Inflammatory macrophage treated with lipopolysaccharide for 4 hours (primary cell): ENCODE measurements around the gene FAAH.
"Not testable (repeated sequence)": the region's sequence is repeated elsewhere in the genome, so short reads cannot be mapped to it uniquely, and the experiment has no call there.

Experiments
- DNase-seq: peaks from one replicate; pipeline ENCODE4 v3.0.0-alpha.2; 2020

Gene FAAH

GRCh38 chr1:46394108-46394871 lies at the start of gene FAAH:
FAAH (plus strand) TSS chr1:46394317; CDS start chr1:46394349, 32 bp downstream.
- DNase-seq = peak; percentile 16

- no peak for DNase-seq
These were observed 49.6 kb upstream of the FAAH start for GRCh38 chr1:46344481-46344880.

- no peak for DNase-seq
These were observed 48.8 kb upstream of the FAAH start for GRCh38 chr1:46345281-46345680.

DNA sequence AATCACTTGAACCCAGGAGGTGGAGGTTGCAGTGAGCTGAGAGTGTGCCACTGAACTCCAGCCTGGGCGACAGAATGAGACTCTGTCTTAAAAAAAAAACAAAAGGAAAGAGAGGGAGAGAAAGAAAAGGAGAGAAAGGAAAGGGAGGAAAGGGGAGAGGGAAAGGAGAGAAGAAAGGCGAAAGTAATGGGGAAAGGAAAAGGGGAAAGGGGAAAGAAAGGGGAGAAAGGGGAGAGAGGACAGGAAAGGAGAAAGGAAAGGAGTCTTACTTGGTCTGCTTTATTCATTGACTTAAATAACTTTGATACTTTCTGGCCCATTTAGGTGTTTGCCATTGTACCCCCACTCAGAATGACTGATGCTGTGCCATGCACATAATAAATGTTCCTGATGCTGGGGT lies 41.8 kb upstream of the FAAH start:
- DNase-seq = no peak

DNA sequence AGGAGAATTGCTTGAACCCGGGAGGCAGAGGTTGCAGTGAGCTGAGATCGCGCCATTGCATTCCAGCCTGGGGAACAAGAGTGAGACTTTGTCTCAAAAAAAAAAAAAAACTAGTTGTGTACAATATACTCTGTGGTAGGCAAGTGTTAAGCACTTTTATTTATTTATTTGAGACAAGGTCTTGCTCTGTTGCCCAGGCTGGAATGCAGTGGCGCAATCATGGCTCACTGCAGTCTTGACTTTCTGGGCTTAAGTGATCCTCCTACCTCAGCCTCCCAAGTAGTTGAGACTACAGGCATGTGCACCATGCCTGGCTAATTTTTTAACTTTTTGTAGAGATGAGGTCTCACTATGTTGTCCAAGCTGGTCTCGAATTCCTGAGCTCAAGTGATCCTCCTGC lies 38.2 kb upstream of the FAAH start:
- DNase-seq = not testable (repeated sequence)

- no peak for DNase-seq
These were observed 32.0 kb upstream of the FAAH start for GRCh38 chr1:46362158-46362557.

GRCh38 chr1:46363121-46363520 lies 31.0 kb upstream of the FAAH start:
- DNase-seq = no peak

- no peak for DNase-seq
These were observed 29.5 kb upstream of the FAAH start for GRCh38 chr1:46364612-46365011.

- not testable (repeated sequence) for DNase-seq
These were observed 28.3 kb upstream of the FAAH start for GRCh38 chr1:46365796-46366195.

DNA sequence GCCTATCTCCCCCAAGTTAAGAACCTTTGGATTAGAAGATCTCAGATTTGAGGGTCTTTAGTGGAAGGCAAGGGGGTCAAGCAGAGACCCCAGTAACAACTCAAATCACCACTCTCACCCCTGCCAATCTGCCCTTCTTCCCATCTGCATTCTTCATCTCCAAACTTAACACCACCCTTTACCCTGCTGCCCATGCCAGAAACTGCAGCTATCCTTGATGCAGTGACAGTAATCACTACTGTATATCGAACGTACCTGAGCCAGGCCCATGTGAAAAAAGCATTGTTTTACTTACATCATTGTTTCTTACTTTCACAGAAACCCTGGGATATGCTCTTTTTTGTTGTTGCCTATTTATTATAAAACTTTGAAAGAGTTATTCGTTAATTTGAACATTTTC lies 27.0 kb upstream of the FAAH start:
- DNase-seq = no peak

- not testable (repeated sequence) for DNase-seq
These were observed 26.4 kb upstream of the FAAH start for GRCh38 chr1:46367701-46368100.

DNA sequence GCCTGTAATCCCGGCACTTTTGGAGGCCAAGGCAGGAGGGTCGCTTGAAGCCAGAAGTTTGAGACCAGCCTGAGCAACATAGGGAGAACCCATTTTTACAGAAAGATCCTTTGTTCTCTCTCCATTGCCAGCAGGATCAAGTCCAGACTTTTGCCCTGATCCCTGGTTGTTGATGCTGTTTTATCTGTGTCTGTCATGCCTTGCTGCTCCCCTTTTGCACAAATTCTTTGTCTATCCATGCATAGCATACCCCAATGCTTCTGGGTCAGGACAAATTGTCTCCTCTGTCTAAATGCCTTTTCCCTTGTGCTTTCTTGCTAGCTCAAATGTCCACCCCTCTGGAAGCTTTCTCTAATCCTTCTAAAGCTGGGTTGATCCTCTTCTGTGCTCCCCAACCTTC lies 25.3 kb upstream of the FAAH start:
- no peak for DNase-seq

DNA sequence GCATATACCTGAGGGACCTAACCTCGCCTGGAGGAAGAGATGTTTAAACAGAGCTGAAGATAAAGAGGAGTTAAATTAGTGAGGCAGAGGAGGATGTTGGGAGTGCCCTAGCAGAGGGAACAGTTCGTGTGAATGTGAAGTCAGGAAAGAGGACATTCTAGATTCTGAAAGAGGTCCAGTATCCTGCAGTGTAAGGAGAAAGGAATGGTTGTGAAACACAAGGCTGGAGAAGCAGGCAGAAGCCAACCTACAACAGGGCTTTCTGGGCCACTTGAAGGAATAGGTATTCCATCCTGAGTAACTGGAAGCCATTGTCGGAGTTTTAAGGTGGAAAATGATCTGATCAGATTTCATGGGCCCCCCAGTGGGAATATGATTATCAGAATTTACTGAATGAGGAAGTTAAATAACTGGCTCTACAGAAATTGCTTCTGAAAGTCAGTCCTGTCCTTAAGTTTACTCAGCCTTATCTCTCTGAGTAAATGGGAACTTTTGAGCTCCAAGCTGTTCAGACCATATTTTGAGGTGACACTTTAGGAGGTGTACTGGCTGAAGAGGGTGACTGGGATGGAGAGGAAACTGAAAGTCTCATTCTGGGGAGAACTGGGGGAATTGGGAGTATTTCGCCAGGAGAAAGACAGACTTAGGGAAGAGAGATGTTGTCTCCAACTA lies 24.4 kb upstream of the FAAH start:
- peak; percentile 12 for DNase-seq

DNA sequence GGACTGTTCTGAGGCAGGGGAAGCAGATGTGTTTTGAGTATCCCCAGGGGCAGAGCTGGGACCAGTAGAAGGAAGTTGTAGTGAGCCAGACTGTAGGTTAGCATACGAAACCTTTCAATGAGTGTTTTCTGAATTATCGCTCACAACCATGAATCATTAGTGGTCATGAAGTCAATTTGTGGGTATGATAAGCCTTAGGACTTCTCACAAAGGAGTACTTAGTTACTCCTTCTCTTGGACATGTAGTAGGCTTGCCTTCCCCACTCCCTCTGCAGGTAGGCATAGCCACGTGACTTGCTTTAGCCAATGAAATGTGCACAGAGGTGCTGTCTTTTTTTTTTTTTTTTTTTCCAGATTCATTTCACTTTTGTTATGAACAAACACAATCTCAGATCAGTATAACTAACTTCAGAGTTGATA lies 23.9 kb upstream of the FAAH start:
- DNase-seq = peak; percentile 38

GRCh38 chr1:46372431-46372830 lies 21.7 kb upstream of the FAAH start:
- no peak for DNase-seq

DNA sequence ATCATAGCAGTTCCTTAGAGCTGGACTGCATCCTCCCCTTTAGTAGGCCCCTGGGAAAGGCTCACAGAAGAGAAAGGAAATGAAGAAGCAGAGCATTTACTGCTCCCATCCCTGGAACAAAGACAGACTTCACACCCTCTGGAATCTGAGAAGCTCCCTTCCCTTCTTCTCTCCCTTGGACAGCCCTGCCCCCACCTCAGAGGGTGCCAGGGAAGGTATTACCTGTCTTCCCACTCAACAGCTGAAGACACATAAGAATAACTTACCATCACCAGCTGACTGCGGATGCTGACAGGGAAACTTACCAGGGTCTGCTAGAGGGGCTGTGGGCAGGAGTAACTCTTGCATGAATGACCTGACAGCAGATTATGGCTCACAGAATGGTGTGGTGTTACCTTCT lies 14.1 kb upstream of the FAAH start:
- no peak for DNase-seq

DNA sequence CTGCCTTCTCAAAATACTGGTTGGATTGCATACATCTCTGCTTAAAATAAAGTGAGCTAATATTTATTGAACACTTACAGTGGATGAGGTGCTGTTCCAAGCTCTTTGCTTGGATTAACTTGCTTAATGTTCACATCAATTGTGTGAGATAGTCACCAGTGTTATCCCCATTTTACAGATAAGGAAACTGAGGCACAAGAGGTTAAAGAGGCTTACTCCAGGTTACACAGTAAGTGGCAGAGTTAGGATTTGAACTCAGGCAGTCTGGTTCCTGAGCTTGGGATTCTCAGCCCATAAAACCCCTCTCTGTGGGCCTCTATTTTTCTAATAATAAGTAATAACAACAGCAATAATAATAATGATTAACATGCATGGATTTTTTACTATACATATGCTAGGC lies 13.6 kb upstream of the FAAH start:
- no peak for DNase-seq

DNA sequence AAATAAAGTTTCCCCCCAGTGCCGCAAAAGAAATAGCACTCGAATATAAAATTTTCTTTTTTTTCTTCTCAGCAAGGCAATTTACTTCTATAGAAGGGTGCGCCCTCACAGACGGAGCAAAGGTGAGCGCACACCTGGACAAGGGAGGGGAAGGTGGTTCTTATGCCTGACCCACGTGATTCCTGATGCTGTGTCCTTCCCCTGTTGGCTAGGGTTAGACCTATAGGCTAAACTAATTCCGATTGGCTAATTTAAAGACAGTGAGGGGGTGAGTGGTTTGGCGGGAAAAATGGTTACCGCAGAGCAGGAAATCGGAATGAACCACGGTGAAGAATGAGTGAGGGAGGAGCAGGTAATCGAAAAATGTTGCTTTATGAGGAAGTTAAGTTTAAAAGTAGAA lies 607 bp upstream of the FAAH start:
- DNase-seq = no peak

DNA sequence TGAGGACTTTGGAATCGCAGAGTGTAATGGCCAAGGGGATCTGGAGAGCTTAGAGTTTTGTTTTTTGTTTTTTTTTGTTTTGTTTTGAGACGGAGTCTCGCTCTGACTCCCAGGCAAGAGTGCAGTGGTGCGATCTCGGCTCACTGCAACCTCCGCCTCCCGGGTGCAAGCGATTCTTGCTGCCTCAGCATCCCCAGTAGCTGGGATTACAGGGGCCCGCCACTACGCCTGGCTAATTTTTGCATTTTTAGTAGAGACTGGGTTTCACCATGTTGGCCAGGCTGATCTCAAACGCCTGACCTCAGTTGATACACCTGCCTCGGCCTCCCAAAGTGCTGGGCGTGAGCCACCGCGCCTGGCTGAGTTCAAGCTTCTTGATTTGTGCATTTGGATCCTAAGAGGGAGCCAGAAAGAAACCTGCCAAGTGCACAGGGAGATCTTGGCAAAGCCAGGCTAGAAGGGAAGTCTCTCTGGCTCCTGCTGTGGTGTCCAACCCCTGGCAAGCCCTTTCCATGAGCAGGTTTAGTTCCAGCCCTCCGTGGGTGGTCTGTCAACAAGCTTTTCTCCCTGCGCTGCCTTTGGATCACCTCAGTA lies 852 bp downstream of the FAAH start:
- DNase-seq = no peak

- no peak for DNase-seq
These were observed 2.6 kb downstream of the FAAH start for GRCh38 chr1:46396441-46397398.

GRCh38 chr1:46399307-46399706 lies 5.2 kb downstream of the FAAH start:
- no peak for DNase-seq

DNA sequence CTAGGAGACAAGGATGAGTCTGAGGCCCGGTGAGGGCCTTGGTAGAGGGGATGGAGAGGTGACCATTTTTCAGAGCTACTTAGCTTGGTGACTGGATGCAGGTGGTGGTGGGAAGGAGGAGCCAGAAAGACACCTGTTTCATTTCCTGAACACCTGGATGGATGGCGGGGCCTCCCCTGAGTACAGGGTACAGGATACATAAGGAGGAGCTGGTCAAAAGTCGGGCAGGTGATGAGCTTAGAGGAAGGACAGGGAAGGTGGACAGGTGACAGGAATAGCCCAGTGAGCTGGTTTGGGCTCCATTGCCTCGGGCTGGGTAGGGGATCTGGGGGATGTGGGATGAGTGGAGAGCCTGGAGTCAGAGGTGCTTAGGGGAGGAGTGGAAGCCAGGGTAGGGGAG lies 6.3 kb downstream of the FAAH start:
- no peak for DNase-seq
